ENCODE data around the gene TSPAN3. TPM values are rescaled to one million over a fixed set of nuclear protein-coding genes. Genes with fewer than 3 reads are reported as not detected.

Gene TSPAN3
- total and polyA plus RNA-seq, 10 of the 15 experiments (the other 5 are each of a cell fraction or from before 2014, with no cell fraction given): 18.9 to 114 (median 57.2) TPM

- no TSS peak for BruUV-seq (replicated peaks)
- no peaks in the 10 kb centered on the region for H3K4me1 ChIP-seq (ENCODE audit: control insufficient read depth, insufficient read depth, low read length)
- intact Hi-C loops (cut with micrococcal nuclease; ENCODE audit: unreplicated experiment): no loop called here
- no peak overlapping the region for H3K4me2 ChIP-seq (ENCODE audit: control insufficient read depth, insufficient read depth)
- no peak overlapping the region for H3K4me3 ChIP-seq
- no peak overlapping the region for H3K9ac ChIP-seq (ENCODE audit: control insufficient read depth, insufficient read depth, low read length)
- SMC1A ChIA-PET (ENCODE audit: uncharacterized antibody, unreplicated experiment): no interaction called here
- ATAC-seq: no peak
- in situ Hi-C loops (cut with MboI): no loop called here
- peaks cover 8% of the 10 kb centered on the region for H3K79me2 ChIP-seq (ENCODE audit: control insufficient read depth, insufficient read depth, low read length)
- POLR2A ChIA-PET: no interaction called here
- no peak for DNase-seq (ENCODE audit: low read depth, low spot score)
- 92% methylated on average over 2 of the region's 2 CpGs for WGBS (ENCODE audit: insufficient coverage, insufficient replicate concordance, low lambda C conversion rate, missing lambda C conversion rate)
- H2AFZ ChIP-seq (ENCODE audit: control insufficient read depth, low read depth, low read length): no peak overlapping the region
- RAD21 ChIA-PET (ENCODE audit: unreplicated experiment): no interaction called here
- TF ChIP-seq SREBF2 (IDR thresholded peaks at IDR 0.05; ENCODE audit: low read length): no peak
- TF ChIP-seq MYC (IDR thresholded peaks at IDR 0.05; ENCODE audit: insufficient read depth, insufficient read length, insufficient replicate concordance, low read length, severe bottlenecking): no peak
- TF ChIP-seq MTA3 (IDR thresholded peaks at IDR 0.05; ENCODE audit: borderline replicate concordance, low read length): no peak
- TF ChIP-seq YY1 (IDR thresholded peaks at IDR 0.05; ENCODE audit: low read depth, low read length): no peak
- no peak for TF ChIP-seq ATF3 (IDR thresholded peaks at IDR 0.05; ENCODE audit: borderline replicate concordance, extremely low read depth, low read depth, low read length)
- TF ChIP-seq RCOR1 (conservative IDR thresholded peaks at IDR 0.05; ENCODE audit: low read depth, low read length): no peak
- no peak for TF ChIP-seq ATF7 (IDR thresholded peaks at IDR 0.05; ENCODE audit: low read depth)
- no peak for TF ChIP-seq IRF3 (IDR thresholded peaks at IDR 0.05)
- no peak for TF ChIP-seq CEBPZ (IDR thresholded peaks at IDR 0.05; ENCODE audit: low read depth, low read length)
- TF ChIP-seq NBN (IDR thresholded peaks at IDR 0.05): no peak
- no peak for TF ChIP-seq HCFC1 (IDR thresholded peaks at IDR 0.05; ENCODE audit: low read length)
- no peak for TF ChIP-seq IRF5 (IDR thresholded peaks at IDR 0.05; ENCODE audit: borderline replicate concordance)
- no peak for TF ChIP-seq SPI1 (IDR thresholded peaks at IDR 0.05; ENCODE audit: borderline replicate concordance, insufficient read depth, low read depth, low read length)
- TF ChIP-seq NFYA (IDR thresholded peaks at IDR 0.05; ENCODE audit: borderline replicate concordance, low read depth, low read length): no peak
- TF ChIP-seq HDGF (IDR thresholded peaks at IDR 0.05): no peak
- no peak for TF ChIP-seq BCL3 (IDR thresholded peaks at IDR 0.05; ENCODE audit: borderline replicate concordance, insufficient read depth, low read depth, low read length, poor library complexity, severe bottlenecking)
- no peak overlapping the region for H3K27ac ChIP-seq (ENCODE audit: control insufficient read depth, insufficient read depth)
- FAIRE-seq: no peak
- H3K36me3 ChIP-seq (ENCODE audit: control insufficient read depth in 2 of 2, insufficient read depth in 2 of 2, low read length in 1 of 2): peaks cover 0 to 4% of the 10 kb centered on the region in 2 experiments; a peak in 2 of 4 replicates
- CTCF ChIA-PET: no interaction called here
- no peaks in the 10 kb centered on the region for H4K20me1 ChIP-seq (ENCODE audit: control insufficient read depth, insufficient read depth)
- no peaks in the 10 kb centered on the region for H3K27me3 ChIP-seq (replicated peaks in 1 of 2; ENCODE audit: control insufficient read depth in 2 of 2, insufficient read depth in 2 of 2, low read length in 1 of 2)
- no peaks in the 10 kb centered on the region for H3K9me3 ChIP-seq (replicated peaks; ENCODE audit: control insufficient read depth, insufficient read depth, low read length)
Observed at GRCh38 chr15:77053709-77054108, 17.2 kb downstream of the TSPAN3 start.
